ENCODE results near the gene TXK.

DNA sequence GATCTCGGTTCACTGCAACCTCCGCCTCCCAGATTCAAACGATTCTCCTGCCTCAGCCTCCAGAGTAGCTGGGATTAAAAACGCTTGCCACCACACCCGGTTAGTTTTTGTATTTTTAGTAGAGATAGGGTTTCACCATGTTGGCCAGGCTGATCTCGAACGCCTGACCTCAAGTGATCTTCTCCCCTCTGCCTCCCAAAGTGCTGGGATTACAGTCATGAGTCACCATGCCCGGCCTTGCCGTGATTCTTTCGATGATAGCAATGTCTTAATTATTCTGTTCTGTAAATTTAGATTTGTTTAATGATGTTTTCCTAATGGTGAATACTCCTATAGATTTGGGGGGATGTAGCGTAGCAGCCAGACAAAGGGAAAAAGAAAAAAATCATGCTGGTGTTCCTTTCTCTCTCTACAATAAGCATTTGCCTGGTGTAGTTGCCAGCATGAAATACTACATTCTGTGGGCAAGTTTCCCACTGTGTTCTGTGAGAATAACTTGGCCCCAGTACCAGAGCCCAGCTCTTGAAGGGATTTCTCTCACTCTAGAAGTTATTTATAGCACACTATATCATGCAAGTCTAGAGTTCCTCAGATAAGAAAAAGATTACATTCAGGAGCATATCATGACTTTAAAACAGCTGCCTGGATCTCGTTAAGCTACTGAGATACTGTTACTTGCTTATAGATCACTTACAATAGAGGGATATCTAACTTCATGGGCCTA lies 102.1 kb downstream of the TXK start:
- TF ChIP-seq CTCF (IDR thresholded peaks at IDR 0.05; ENCODE audit: insufficient read depth, low read length) (no peak), POLR2AphosphoS5 (IDR thresholded peaks at IDR 0.05; ENCODE audit: low read depth) (no peak)
